Measurements from ENCODE around the gene PLEKHG2. TPM values are rescaled to one million over a fixed set of nuclear protein-coding genes. Genes with fewer than 3 reads are reported as not detected.

The PLEKHG2 gene
- total and polyA plus RNA-seq, 9 of the 15 experiments (the other 6 are each of a cell fraction or from before 2014, with no cell fraction given): 0.98 to 45.7 (median 9.8) TPM

GRCh38 chr19:39430675-39431593, 18.5 kb downstream of the PLEKHG2 start (continued):
- TF ChIP-seq RAD21 (CRISPR knock-in tag; conservative IDR thresholded peaks at IDR 0.05 in 1 of 2, IDR thresholded peaks at IDR 0.05 in 1 of 2) (no peak), ZNF280B (CRISPR knock-in tag; IDR thresholded peaks at IDR 0.05) (no peak), RFX7 (CRISPR knock-in tag; IDR thresholded peaks at IDR 0.05) (no peak), ZNF766 (CRISPR knock-in tag; conservative IDR thresholded peaks at IDR 0.05) (0 out of 2 replicates have a peak, but pooled peaks have one; percentile 32), ZNF431 (CRISPR knock-in tag; IDR thresholded peaks at IDR 0.05) (no peak), NR2C1 (IDR thresholded peaks at IDR 0.05) (0 out of 2 replicates have a peak, but pooled peaks have one; percentile 42), NR2C1 (tag; IDR thresholded peaks at IDR 0.05) (peak; percentile 65), CHAMP1 (IDR thresholded peaks at IDR 0.05) (no peak), ZNF830 (CRISPR knock-in tag; IDR thresholded peaks at IDR 0.05) (no peak), KDM5B (IDR thresholded peaks at IDR 0.05; ENCODE audit: insufficient replicate concordance, low read depth, low read length) (peak; percentile 36), HDAC6 (IDR thresholded peaks at IDR 0.05; ENCODE audit: low read depth, low read length) (no peak), ZNF75A (CRISPR knock-in tag; IDR thresholded peaks at IDR 0.05) (0 out of 2 replicates have a peak, but pooled peaks have one; percentile 27), PHB (CRISPR knock-in tag; IDR thresholded peaks at IDR 0.05) (no peak), GATA2 (CRISPR knock-in tag; IDR thresholded peaks at IDR 0.05) (no peak), USF2 (CRISPR knock-in tag; IDR thresholded peaks at IDR 0.05) (no peak), NCOR1 (IDR thresholded peaks at IDR 0.05) (no peak), MYC (IDR thresholded peaks at IDR 0.05; ENCODE audit: low read depth, low read length) (peak; percentile 95), MYC (CRISPR knock-in tag; IDR thresholded peaks at IDR 0.05; ENCODE audit: borderline replicate concordance, low read depth) (peak; percentile 84; the same call in 1 of the 2 replicates), HSF4 (CRISPR knock-in tag; IDR thresholded peaks at IDR 0.05; ENCODE audit: borderline replicate concordance) (no peak), JUN (IDR thresholded peaks at IDR 0.05; ENCODE audit: borderline replicate concordance, low read depth, low read length) (peak; percentile 77), JUN (CRISPR knock-in tag; IDR thresholded peaks at IDR 0.05; ENCODE audit: borderline replicate concordance) (0 out of 2 replicates have a peak, but pooled peaks have one; percentile 40), MAFK (IDR thresholded peaks at IDR 0.05; ENCODE audit: low read length) (peak; percentile 31; the same call in 1 of the 2 replicates), ZNF436 (CRISPR knock-in tag; IDR thresholded peaks at IDR 0.05) (no peak)
